GM12878 (cell line): ENCODE measurements around the gene CEP295NL. TPM values are rescaled to one million over a fixed set of nuclear protein-coding genes. Genes with fewer than 3 reads are reported as not detected.

Experiments
- ATAC-seq: fragments of 200-7000 bp; cut with Tn5 transposase; 3 replicates; pipeline ENCODE4 v1.9.1; 2020; ENCODE audit warnings: mild to moderate bottlenecking, moderate library complexity
- BruUV-seq: library from RNA; stranded (reverse); fragments of 400-500 nt; replicated peaks from 2 replicates; lab custom pipeline; 2021; lab: Mats Ljungman, UMichigan
- CTCF ChIA-PET: fragments of 300-600 bp; sonication (Branson Sonifier 250); formaldehyde crosslinking; extraction: SDS; loops from one replicate; lab custom pipeline; 2021; ENCODE audit warnings: inconsistent platforms; lab: Yijun Ruan, JAX
- POLR2A ChIA-PET: fragments of 350-600 bp; formaldehyde crosslinking; extraction: SDS; loops from one replicate; lab custom pipeline; 2021; ENCODE audit warnings: inconsistent platforms; lab: Charles Lee
- RAD21 ChIA-PET: fragments of 300-600 bp; sonication (Branson Sonifier 250); formaldehyde crosslinking; loops from one replicate; lab custom pipeline; 2023; ENCODE audit warnings: antibody characterized with exemption; ENCODE audit not compliant: unreplicated experiment; lab: Charles Lee
- SMC1A ChIA-PET: fragments of 300-600 bp; sonication (Branson Sonifier 250); formaldehyde crosslinking; loops from one replicate; lab custom pipeline; 2023; ENCODE audit not compliant: unreplicated experiment, uncharacterized antibody; lab: Charles Lee
- DNase-seq: peaks from one replicate; pipeline ENCODE4 v3.0.0-alpha.2; 2011; ENCODE audit warnings: low read depth, low spot score
- FAIRE-seq: peaks from 3 replicates; lab custom pipeline; 2011; peaks lifted over from hg19 to GRCh38; lab: Jason Lieb, UNC
- H2AFZ ChIP-seq: 2 replicates; pipeline ENCODE4 v1.6.0; 2011; ENCODE audit warnings: low read depth, low read length, control low read depth; ENCODE audit not compliant: control insufficient read depth
- H3K27ac ChIP-seq: 2 replicates; pipeline ENCODE4 v1.5.1; 2011; ENCODE audit warnings: control low read depth; ENCODE audit not compliant: control insufficient read depth, insufficient read depth
- H3K27me3 ChIP-seq, 2 experiments: replicated peaks in 1 of 2; 2 replicates each; pipeline versions ENCODE4 v1.6.0 to v1.6.1; 2011; ENCODE audit warnings: low read length in 1 of 2; ENCODE audit not compliant: control insufficient read depth in 2 of 2, insufficient read depth in 2 of 2
- H3K36me3 ChIP-seq, 2 experiments: 2 replicates each; pipeline ENCODE4 v1.5.1; 2011; ENCODE audit warnings: low read length in 1 of 2; ENCODE audit not compliant: control insufficient read depth in 2 of 2, insufficient read depth in 2 of 2
- H3K4me1 ChIP-seq: 2 replicates; pipeline ENCODE4 v1.6.1; 2011; ENCODE audit warnings: mild to moderate bottlenecking, low read length, moderate library complexity, mixed read lengths; ENCODE audit not compliant: control insufficient read depth, insufficient read depth
- H3K4me2 ChIP-seq: 2 replicates; pipeline ENCODE4 v1.6.0; 2011; ENCODE audit warnings: control low read depth; ENCODE audit not compliant: control insufficient read depth, insufficient read depth
- H3K4me3 ChIP-seq: fragments of 200-600 bp; sonication (generic); 2 replicates; pipeline ENCODE4 v1.5.1; 2016
- H3K79me2 ChIP-seq: 2 replicates; pipeline ENCODE4 v1.6.0; 2011; ENCODE audit warnings: low read length; ENCODE audit not compliant: control insufficient read depth, insufficient read depth
- H3K9ac ChIP-seq: 2 replicates; pipeline ENCODE4 v1.8.0; 2011; ENCODE audit warnings: low read length, control low read depth, mixed read lengths; ENCODE audit not compliant: control insufficient read depth, insufficient read depth
- H3K9me3 ChIP-seq: replicated peaks from 3 replicates; pipeline ENCODE4 v1.5.1; 2011; ENCODE audit warnings: mild to moderate bottlenecking, low read length; ENCODE audit not compliant: control insufficient read depth, insufficient read depth
- H4K20me1 ChIP-seq: 2 replicates; pipeline ENCODE4 v1.6.0; 2011; ENCODE audit not compliant: control insufficient read depth, insufficient read depth
- BACH1 ChIP-seq: fragments of 450-650 bp; IDR thresholded peaks from 2 replicates; pipeline ENCODE4 v1.6.1; 2017; ENCODE audit warnings: mild to moderate bottlenecking, borderline replicate concordance
- BRCA1 ChIP-seq: IDR thresholded peaks from 2 replicates; pipeline ENCODE4 v1.6.1; 2011; ENCODE audit warnings: low read depth, low read length, improper control_type of control experiment
- CEBPB ChIP-seq, 2 experiments: fragments of 150-350 bp in 1 of 2; IDR thresholded peaks; 2 replicates each; pipeline ENCODE4 v1.6.1; 2012 to 2014; ENCODE audit warnings: low read depth in 2 of 2, low read length in 2 of 2, borderline replicate concordance in 1 of 2, inconsistent platforms in 1 of 2
- DPF2 ChIP-seq: fragments of 450-650 bp; IDR thresholded peaks from 2 replicates; pipeline ENCODE4 v1.6.1; 2017; ENCODE audit warnings: mild to moderate bottlenecking
- HCFC1 ChIP-seq: fragments of 150-350 bp; IDR thresholded peaks from 2 replicates; pipeline ENCODE4 v1.6.1; 2014; ENCODE audit warnings: low read length
- IKZF1 ChIP-seq: fragments of 450-650 bp; conservative IDR thresholded peaks from 2 replicates; pipeline ENCODE4 v1.6.1; 2017; ENCODE audit warnings: antibody characterized with exemption, mild to moderate bottlenecking
- KLF5 ChIP-seq: fragments of 450-650 bp; IDR thresholded peaks from 2 replicates; pipeline ENCODE4 v1.6.1; 2014; ENCODE audit warnings: mild to moderate bottlenecking; ENCODE audit not compliant: partially characterized antibody
- MLLT1 ChIP-seq: fragments of 450-650 bp; IDR thresholded peaks from 2 replicates; pipeline ENCODE4 v1.6.1; 2016; ENCODE audit warnings: mild to moderate bottlenecking
- MTA2 ChIP-seq: fragments of 450-650 bp; IDR thresholded peaks from 2 replicates; pipeline ENCODE4 v1.6.1; 2016; ENCODE audit warnings: low read depth, mild to moderate bottlenecking, moderate library complexity
- NFYA ChIP-seq: IDR thresholded peaks from 2 replicates; pipeline ENCODE4 v1.6.1; 2011; ENCODE audit warnings: low read depth, mild to moderate bottlenecking, low read length, improper control_type of control experiment, borderline replicate concordance
- REST ChIP-seq: IDR thresholded peaks from 2 replicates; pipeline ENCODE4 v1.6.1; 2012; ENCODE audit warnings: mild to moderate bottlenecking, low read depth, low read length
- SMC3 ChIP-seq: IDR thresholded peaks from 2 replicates; pipeline ENCODE4 v1.6.1; 2011; ENCODE audit warnings: low read length, improper control_type of control experiment, borderline replicate concordance
- SP1 ChIP-seq: IDR thresholded peaks from one replicate; pipeline ENCODE4 v1.6.1; 2011; ENCODE audit warnings: low read depth, low read length
- ZNF687 ChIP-seq: fragments of 450-650 bp; IDR thresholded peaks from 2 replicates; pipeline ENCODE4 v1.6.1; 2017; ENCODE audit warnings: mild to moderate bottlenecking, moderate library complexity
- ZSCAN29 ChIP-seq: fragments of 450-650 bp; IDR thresholded peaks from 2 replicates; pipeline ENCODE4 v1.6.1; 2017; ENCODE audit warnings: mild to moderate bottlenecking, moderate library complexity
- WGBS: methylation state at CpG from one replicate; pipeline ENCODE4 v1.1.6; 2016; ENCODE audit warnings: low lambda C conversion rate; ENCODE audit not compliant: insufficient replicate concordance, insufficient coverage; ENCODE audit errors: missing lambda C conversion rate; 5-methylcytosine and 5-hydroxymethylcytosine counted together
- in situ Hi-C: fragments of 300-500 bp; cut with MboI; formaldehyde crosslinking; loops from 9 replicates; pipeline ENCODE4 v1.14.3; 2018; ENCODE audit warnings: mixed read lengths
- intact Hi-C: fragments of 100-400 bp; cut with micrococcal nuclease; formaldehyde crosslinking; loops from one replicate; pipeline ENCODE4 v1.14.2; 2022; ENCODE audit not compliant: unreplicated experiment
- polyA plus RNA-seq, 11 experiments: library from polyadenylated mRNA; depleted of rRNA in 4 of 11; unstranded in 6 of 11; stranded (reverse) in 5 of 11; fragments of >200 nt; fragmentation: Nextera tagmentation in 4 of 11; fragmentation: Illumina TruSeq in 1 of 11; extraction: Ambion mirVana in 4 of 11; extraction: Trizol in 1 of 11; gene quantifications; 1 replicate in 1 of 11; 2 replicates in 10 of 11; pipeline versions ENCODE4 v1.2.1 to v1.2.3, GENCODE V29; 2011 to 2016; ENCODE audit warnings: inconsistent platforms in 2 of 11, missing spikeins in 2 of 11, low read depth in 1 of 11
- total RNA-seq, 4 experiments: library from RNA; depleted of rRNA in 3 of 4; stranded (reverse); fragments of >200 nt in 3 of 4; fragmentation: Illumina TruSeq in 1 of 4; extraction: Trizol in 1 of 4; gene quantifications; 2 replicates each; pipeline versions ENCODE4 v1.2.1 to v1.2.3, GENCODE V29; 2013 to 2021

The CEP295NL gene
- total and polyA plus RNA-seq, 10 of the 15 experiments (the other 5 are each of a cell fraction or from before 2014, with no cell fraction given): not detected

- TF ChIP-seq SMC3 (no peak), KLF5 (no peak), IKZF1 (no peak), DPF2 (no peak), MTA2 (no peak), BRCA1 (no peak), MLLT1 (no peak), NFYA (no peak), SP1 (no peak), BACH1 (no peak), ZSCAN29 (no peak), HCFC1 (no peak), REST (no peak), ZNF687 (no peak), CEBPB (IDR thresholded peaks at IDR 0.05; ENCODE audit: borderline replicate concordance in 1 of 2, low read depth in 2 of 2, low read length in 2 of 2) (no peak)
- TF ChIP-seq, all 136 proteins: peak for 0
- no peak for DNase-seq
- Histone ChIP-seq H3K36me3 (no peaks in the 10 kb centered on the region), H4K20me1 (no peaks in the 10 kb centered on the region), H3K9ac (no peak overlapping the region), H3K4me3 (no peak overlapping the region), H3K27ac (no peak overlapping the region), H3K4me1 (no peaks in the 10 kb centered on the region), H3K79me2 (no peaks in the 10 kb centered on the region), H3K9me3 (no peaks in the 10 kb centered on the region), H3K4me2 (no peak overlapping the region), H3K27me3 (no peaks in the 10 kb centered on the region; a peak in 1 of 4 replicates), H2AFZ (no peak overlapping the region)
- WGBS: 54% methylated on average over 3 of the region's 4 CpGs
- SMC1A ChIA-PET: no interaction called here
- CTCF ChIA-PET: interaction anchor here (1.2 kb wide), 1 partner anchor 109 kb away, joined by 3 read pairs; no protein-coding TSS in a partner anchor
- RAD21 ChIA-PET: no interaction called here
- no peak for FAIRE-seq
- intact Hi-C loops: no loop called here
- no peak for ATAC-seq
- BruUV-seq: no TSS peak
- in situ Hi-C loops: loop anchor here (5.0 kb wide), 1 partner anchor 106 kb away; no protein-coding TSS in a partner anchor
- POLR2A ChIA-PET: no interaction called here
Measured at GRCh38 chr17:78861229-78861628, 41.8 kb downstream of the CEP295NL start.
